G401.6 (cell line): Measurements from ENCODE around the gene EFEMP2.
A peak's percentile ranks its signal among the peaks of the same experiment; 100 is the strongest.
"Not testable (repeated sequence)": the region's sequence is repeated elsewhere in the genome, so short reads cannot be mapped to it uniquely, and the experiment has no call there.

Experiments
- FAIRE-seq: peaks from 2 replicates; lab custom pipeline; 2012; peaks lifted over from hg19 to GRCh38; lab: Jason Lieb, UNC

Gene EFEMP2

GRCh38 chr11:65900125-65900898 is 27.7 kb upstream of the EFEMP2 start, which contains the start of gene FOSL1:
Gene FOSL1 (minus strand): TSS chr11:65900388. CDS start chr11:65900339, 49 bp downstream.
- FAIRE-seq, result peak; percentile 92

- FAIRE-seq, result no peak
These were observed 26.9 kb upstream of the EFEMP2 start for GRCh38 chr11:65899356-65900124.

GRCh38 chr11:65898656-65899355 is 26.2 kb upstream of the EFEMP2 start:
- no peak for FAIRE-seq

- FAIRE-seq, result no peak
These were observed 24.4 kb upstream of the EFEMP2 start for GRCh38 chr11:65897020-65897471.

GRCh38 chr11:65896034-65896999 is 23.7 kb upstream of the EFEMP2 start:
- no peak for FAIRE-seq

- no peak for FAIRE-seq
These were observed 22.9 kb upstream of the EFEMP2 start for GRCh38 chr11:65895482-65895981.

GRCh38 chr11:65894034-65894591 is 21.5 kb upstream of the EFEMP2 start:
- no peak for FAIRE-seq

- FAIRE-seq, result no peak
These were observed 20.2 kb upstream of the EFEMP2 start for GRCh38 chr11:65892661-65893317.

GRCh38 chr11:65892137-65892540 is 19.5 kb upstream of the EFEMP2 start:
- FAIRE-seq, result not testable (repeated sequence)

- FAIRE-seq, result no peak
These were observed 18.9 kb upstream of the EFEMP2 start for GRCh38 chr11:65891219-65892136.

- FAIRE-seq, result no peak
These were observed 18.0 kb upstream of the EFEMP2 start, which contains the start of gene CCDC85B for GRCh38 chr11:65890324-65891218. Gene CCDC85B (plus strand): TSS chr11:65890673. CDS start chr11:65890784, 111 bp downstream.

GRCh38 chr11:65888163-65888814 is 15.7 kb upstream of the EFEMP2 start, which contains the start of gene FIBP:
Gene FIBP (minus strand): TSS chr11:65888471. CDS start chr11:65888418, 53 bp downstream.
- FAIRE-seq, result peak; percentile 63

- no peak for FAIRE-seq
These were observed 15.1 kb upstream of the EFEMP2 start for GRCh38 chr11:65887723-65888162.

GRCh38 chr11:65886826-65887722 is 14.5 kb upstream of the EFEMP2 start:
- FAIRE-seq, result no peak

- no peak for FAIRE-seq
These were observed 13.4 kb upstream of the EFEMP2 start for GRCh38 chr11:65885808-65886536.

GRCh38 chr11:65885231-65885630 is 12.6 kb upstream of the EFEMP2 start:
- no peak for FAIRE-seq
